GM19397 (cell line): Measurements from ENCODE around the gene BCL11A.

Source experiments
- ATAC-seq: cut with Tn5 transposase; IDR thresholded peaks from one replicate; pipeline ENCODE4 v1.9.1; 2021; ENCODE audit warnings: mild to moderate bottlenecking, moderate library complexity; ENCODE audit not compliant: unreplicated experiment

Gene BCL11A

DNA sequence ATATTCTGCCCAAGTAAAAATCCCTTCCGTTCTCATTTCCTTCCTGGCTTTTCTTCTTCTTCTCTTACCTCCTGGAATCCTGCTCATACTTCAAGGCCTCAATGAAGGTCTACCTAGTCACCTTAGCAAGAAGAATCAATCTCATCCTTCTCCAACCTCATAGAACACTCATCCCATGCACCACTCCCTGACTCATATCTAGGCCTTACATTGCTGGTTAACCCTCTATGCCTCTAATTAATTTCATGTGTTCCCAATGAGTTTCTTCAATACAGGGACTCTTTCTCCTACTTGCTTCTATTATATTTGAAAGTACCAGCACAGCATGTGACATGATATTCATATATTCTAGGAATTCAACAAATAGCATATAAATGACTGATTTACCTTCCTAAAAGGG, 63.0 kb downstream of the BCL11A start:
- no peak for ATAC-seq

GRCh38 chr2:60489289-60489688, 64.2 kb downstream of the BCL11A start:
- no peak for ATAC-seq

DNA sequence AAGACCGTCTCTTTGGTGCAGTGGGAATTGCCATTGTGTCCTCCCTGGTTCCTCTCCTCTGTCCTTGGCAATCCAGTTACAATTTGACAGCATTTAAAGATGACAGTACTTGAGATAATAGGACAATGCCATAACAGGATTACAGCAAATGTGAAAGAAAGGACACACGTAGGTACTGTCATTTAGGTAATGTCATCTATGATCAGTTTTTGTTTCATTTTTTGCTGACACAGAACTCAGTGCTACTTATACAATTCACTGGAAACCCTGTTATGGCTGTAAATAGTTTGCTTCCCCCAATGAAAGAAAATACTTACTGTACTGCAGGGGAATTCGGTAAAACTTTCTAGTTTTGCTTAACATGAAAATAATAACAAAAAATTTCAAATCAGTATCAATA, 65.2 kb downstream of the BCL11A start:
- ATAC-seq, result peak; percentile 40

DNA sequence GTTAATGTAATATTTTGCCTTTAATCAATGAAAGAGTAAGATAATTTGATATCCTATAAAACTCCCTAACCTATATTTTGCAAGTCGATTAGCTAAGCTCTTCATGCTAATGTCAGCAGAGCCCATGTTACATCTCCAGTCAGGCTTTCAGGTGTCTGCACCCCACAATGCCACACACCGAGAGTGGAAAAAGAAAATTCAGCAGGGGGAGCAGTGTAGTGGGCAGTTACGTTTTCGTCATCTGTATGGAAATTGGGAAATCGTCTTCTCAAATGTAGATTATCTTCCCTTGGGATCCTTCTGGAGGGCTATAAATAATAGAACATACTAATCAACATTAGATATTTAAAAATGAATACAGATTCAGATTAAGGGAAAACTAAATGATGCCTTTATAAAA, 66.3 kb downstream of the BCL11A start:
- no peak for ATAC-seq

DNA sequence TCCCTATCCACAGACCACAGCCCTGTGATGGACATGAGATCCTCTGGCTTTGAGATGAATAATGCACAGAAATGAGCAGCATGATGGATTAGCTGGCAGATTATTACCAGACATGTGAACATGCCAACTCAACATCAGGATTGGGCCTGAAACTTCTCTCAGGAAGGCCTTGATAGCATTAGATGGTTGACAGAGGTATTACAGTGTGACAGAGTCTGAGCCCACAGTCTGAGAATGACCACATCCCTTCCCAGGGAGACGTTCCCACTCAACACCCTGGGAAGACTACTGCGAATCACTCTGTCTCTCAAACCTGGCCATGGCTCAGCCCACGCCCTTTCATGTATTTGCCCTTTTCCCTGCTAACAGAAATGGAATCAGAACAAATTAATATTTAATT, 66.9 kb downstream of the BCL11A start:
- no peak for ATAC-seq

DNA sequence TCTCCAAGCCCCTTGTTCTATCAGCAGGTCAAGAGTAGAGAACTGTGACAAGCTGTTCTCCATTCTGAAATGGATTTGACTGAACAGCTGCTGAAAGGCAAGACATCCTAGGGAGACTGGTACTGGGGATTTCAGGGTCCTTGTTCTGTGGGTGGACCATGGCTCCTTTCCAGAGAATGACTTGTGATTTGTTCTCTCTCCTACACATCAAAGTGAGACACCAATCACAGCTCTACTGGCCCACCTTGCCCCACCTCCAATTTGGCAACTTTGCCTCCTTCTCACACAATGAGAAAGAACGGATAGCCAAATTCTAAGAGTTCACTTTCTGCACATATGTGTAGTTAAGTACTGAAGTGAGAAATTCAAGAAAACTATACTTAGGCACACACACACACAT, 67.4 kb downstream of the BCL11A start:
- no peak for ATAC-seq

GRCh38 chr2:60485550-60485949, 67.9 kb downstream of the BCL11A start:
- ATAC-seq, result no peak

- no peak for ATAC-seq
These were observed 68.4 kb downstream of the BCL11A start for GRCh38 chr2:60485055-60485454.

GRCh38 chr2:60484133-60484645, 69.3 kb downstream of the BCL11A start:
- ATAC-seq, result no peak

DNA sequence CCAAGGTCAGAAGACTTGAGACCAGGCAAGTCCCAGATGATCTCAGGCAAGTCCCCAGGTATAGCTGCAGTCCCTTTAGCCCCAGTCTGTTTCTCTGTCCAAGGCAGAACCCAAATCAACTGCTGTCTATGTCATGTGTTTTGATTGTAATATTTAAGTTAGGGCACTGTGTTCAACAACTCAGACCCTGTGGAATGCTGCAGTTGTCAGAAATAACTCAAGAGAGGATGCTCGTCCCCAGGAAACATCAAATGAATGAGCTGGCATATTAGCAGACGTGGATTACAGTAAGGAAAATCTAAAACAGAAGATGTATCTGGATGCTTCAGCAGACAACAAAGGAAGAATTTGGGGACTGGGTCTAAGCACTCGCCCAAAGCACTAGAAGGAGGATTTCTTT, 70.1 kb downstream of the BCL11A start:
- ATAC-seq, result no peak

DNA sequence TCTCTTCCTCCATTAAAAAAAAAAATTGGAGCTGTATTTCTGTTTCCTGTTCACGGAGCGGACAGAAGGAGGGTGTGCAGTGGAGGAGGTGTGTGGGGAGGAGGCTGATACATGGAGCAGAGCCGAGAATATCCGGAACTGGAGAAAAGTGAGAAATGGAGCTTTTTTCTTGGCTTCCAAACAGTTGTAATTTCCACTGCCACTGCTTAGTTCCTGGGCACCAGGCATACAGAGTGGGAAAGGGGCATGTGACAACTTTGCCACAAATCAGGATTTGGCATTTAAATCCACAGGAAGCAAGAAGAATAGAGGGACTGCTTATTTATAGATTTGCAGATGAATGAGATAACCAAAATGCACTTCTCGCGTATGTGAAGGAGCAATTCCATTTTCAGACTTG, 71.2 kb downstream of the BCL11A start:
- no peak for ATAC-seq

- no peak for ATAC-seq
These were observed 72.2 kb downstream of the BCL11A start for GRCh38 chr2:60481257-60481656.

GRCh38 chr2:60480089-60480773, 73.2 kb downstream of the BCL11A start:
- ATAC-seq, result no peak

DNA sequence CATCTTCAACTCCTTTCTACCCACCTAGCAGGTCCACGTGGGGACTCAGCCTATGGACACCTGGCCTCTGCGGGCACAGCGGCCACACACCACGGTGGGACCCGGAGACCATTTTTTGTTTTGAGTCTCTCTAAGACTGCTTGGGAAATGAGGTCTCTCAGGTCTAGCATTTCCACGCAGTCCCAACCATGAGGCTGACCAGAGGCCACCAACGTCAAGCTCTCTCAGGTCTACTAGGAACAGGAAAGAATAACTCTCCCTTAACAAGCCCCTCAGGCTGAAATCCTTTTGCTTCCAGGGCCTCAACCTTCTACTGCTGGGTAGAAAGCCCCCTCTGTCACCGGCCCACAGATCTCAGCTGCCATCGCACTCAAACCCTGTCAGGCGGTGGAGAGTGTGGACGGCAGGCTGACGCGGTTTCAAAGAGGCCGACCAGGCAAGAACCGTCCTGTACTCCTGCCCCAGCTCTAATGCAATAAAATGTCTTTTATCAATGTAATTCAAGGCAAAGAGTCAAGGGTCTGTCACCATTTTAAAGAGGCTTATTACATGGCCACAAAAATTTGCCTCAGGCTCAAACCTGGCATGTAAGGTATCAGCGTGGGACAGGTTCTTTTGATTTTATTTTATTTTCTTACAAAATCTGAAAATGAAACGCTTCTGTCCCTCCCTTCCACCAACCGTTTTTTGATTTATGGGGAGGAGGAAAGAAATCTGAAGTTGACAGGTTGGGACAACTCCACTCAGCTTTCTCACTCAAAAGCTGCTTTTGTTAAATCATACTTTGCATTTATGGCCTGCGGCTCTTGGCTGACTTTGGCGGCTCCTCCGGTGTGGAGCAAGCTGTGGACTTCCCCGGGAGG, 74.0 kb downstream of the BCL11A start:
- no peak for ATAC-seq

GRCh38 chr2:60478660-60479059, 74.8 kb downstream of the BCL11A start:
- ATAC-seq, result no peak

- ATAC-seq, result no peak
These were observed 77.1 kb downstream of the BCL11A start for GRCh38 chr2:60476206-60476954.

- no peak for ATAC-seq
These were observed 78.2 kb downstream of the BCL11A start for GRCh38 chr2:60475123-60475830.

DNA sequence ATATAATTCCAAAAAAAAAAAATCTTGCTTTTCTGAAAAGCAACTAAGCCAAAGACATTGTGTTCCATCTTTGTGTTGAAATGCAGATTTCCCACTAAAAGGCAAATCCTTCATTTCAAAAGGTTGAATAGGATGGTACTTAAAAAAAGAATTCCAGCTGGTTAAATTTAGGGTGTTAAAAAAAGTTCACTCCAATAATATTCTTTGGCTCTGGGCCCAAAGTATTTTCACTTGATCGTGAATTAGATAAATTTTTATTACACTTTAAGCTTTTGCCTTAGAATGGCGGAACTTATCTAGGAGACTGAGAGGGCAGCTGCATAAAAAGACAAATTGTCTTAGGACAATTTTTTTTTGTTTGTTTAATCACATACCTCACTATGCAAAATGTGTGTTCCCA, 79.2 kb downstream of the BCL11A start:
- ATAC-seq, result no peak

GRCh38 chr2:60473546-60473945, 79.9 kb downstream of the BCL11A start:
- ATAC-seq, result no peak

DNA sequence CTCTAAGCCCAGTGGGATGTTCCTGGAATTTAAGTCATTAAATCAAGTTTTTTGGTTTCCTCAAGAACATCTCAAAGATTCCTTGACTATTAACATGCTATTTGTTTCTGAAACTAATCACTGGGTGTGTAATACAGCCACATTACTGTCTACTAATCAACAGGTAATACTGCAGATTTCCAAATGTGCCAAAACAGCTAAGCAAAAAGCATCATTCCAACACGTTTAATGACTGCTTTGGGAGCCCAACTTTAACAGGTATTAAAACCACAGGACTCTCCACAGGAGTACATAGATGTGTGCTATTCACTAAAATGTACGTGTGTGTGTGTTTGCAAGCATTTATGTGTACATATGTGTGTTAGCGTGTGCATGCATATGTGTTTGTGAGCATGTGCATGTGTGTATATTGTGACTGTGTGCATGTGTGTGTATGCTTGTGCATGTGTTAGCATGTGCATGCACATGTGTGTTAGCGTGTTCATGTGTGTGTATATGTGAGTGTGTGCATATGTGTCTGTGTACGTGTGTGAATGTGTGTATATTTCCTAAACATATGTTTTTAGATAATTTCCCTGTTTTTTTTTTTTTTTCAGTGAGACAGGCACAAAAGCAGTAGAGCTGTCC, 80.7 kb downstream of the BCL11A start:
- no peak for ATAC-seq
